Measurements from ENCODE around the gene RHOBTB3.

The RHOBTB3 gene

GRCh38 chr5:95731571-95732554, 727 bp downstream of the RHOBTB3 start:
- H3K9me3 ChIP-seq (ENCODE audit: control insufficient read depth in 5 of 5, low read length in 5 of 5): no peaks in the 10 kb centered on the region
- peak overlapping the region; percentile 86 to 98 (median 95) for H3K4me3 ChIP-seq (ENCODE audit: low read depth in 1 of 5, low read length in 5 of 5)
- H3K36me3 ChIP-seq (ENCODE audit: control insufficient read depth in 5 of 5, insufficient read depth in 5 of 5, low read length in 5 of 5): peaks cover 0 to 2% (median 0%) of the 10 kb centered on the region in 5 donors
- peaks cover 2 to 67% (median 62%) of the 10 kb centered on the region in 5 donors for H3K4me1 ChIP-seq (ENCODE audit: control insufficient read depth in 5 of 5, insufficient read depth in 5 of 5, low read length in 5 of 5)
- H3K27ac ChIP-seq (ENCODE audit: low read depth, low read length): peak overlapping the region; percentile 96
- H3K27me3 ChIP-seq (ENCODE audit: control insufficient read depth in 5 of 5, insufficient read depth in 4 of 5, low read length in 5 of 5): no peaks in the 10 kb centered on the region
- peak overlapping the region; percentile 65 to 95 (median 77) for H3K9ac ChIP-seq (ENCODE audit: low read length in 5 of 5)

GRCh38 chr5:95733107-95733665, 2.0 kb downstream of the RHOBTB3 start:
- peak overlapping the region; percentile 96 for H3K27ac ChIP-seq (ENCODE audit: low read depth, low read length)
- no peaks in the 10 kb centered on the region for H3K9me3 ChIP-seq (ENCODE audit: control insufficient read depth in 5 of 5, low read length in 5 of 5)
- peaks cover 0 to 10% (median 6%) of the 10 kb centered on the region in 5 donors for H3K36me3 ChIP-seq (ENCODE audit: control insufficient read depth in 5 of 5, insufficient read depth in 5 of 5, low read length in 5 of 5)
- H3K27me3 ChIP-seq (ENCODE audit: control insufficient read depth in 5 of 5, insufficient read depth in 4 of 5, low read length in 5 of 5): no peaks in the 10 kb centered on the region
- H3K9ac ChIP-seq (ENCODE audit: low read length in 5 of 5): peak overlapping the region; percentile 44 to 95 (median 70)
- H3K4me1 ChIP-seq (ENCODE audit: control insufficient read depth in 5 of 5, insufficient read depth in 5 of 5, low read length in 5 of 5): peaks cover 0 to 64% (median 58%) of the 10 kb centered on the region in 5 donors
- peak overlapping the region; percentile 86 to 98 (median 95) for H3K4me3 ChIP-seq (ENCODE audit: low read depth in 1 of 5, low read length in 5 of 5)

- peak overlapping the region; percentile 96 for H3K27ac ChIP-seq (ENCODE audit: low read depth, low read length)
- peak overlapping the region; percentile 86 to 98 (median 95) for H3K4me3 ChIP-seq (ENCODE audit: low read depth in 1 of 5, low read length in 5 of 5)
- H3K4me1 ChIP-seq (ENCODE audit: control insufficient read depth in 5 of 5, insufficient read depth in 5 of 5, low read length in 5 of 5): peaks cover 0 to 61% (median 54%) of the 10 kb centered on the region in 5 donors
- H3K27me3 ChIP-seq (ENCODE audit: control insufficient read depth in 5 of 5, insufficient read depth in 4 of 5, low read length in 5 of 5): no peaks in the 10 kb centered on the region
- peak overlapping the region in 4 of 5 donors; percentile 44 to 95 (median 66) for H3K9ac ChIP-seq (ENCODE audit: low read length in 5 of 5)
- H3K9me3 ChIP-seq (ENCODE audit: control insufficient read depth in 5 of 5, low read length in 5 of 5): no peaks in the 10 kb centered on the region
- H3K36me3 ChIP-seq (ENCODE audit: control insufficient read depth in 5 of 5, insufficient read depth in 5 of 5, low read length in 5 of 5): peaks cover 3 to 18% (median 14%) of the 10 kb centered on the region in 5 donors
These were observed 3.1 kb downstream of the RHOBTB3 start for GRCh38 chr5:95734187-95734586.

- peak overlapping the region in 3 of 5 donors; percentile 23 to 95 (median 78) for H3K9ac ChIP-seq (ENCODE audit: low read length in 5 of 5)
- no peaks in the 10 kb centered on the region for H3K9me3 ChIP-seq (ENCODE audit: control insufficient read depth in 5 of 5, low read length in 5 of 5)
- peaks cover 0 to 57% (median 52%) of the 10 kb centered on the region in 5 donors for H3K4me1 ChIP-seq (ENCODE audit: control insufficient read depth in 5 of 5, insufficient read depth in 5 of 5, low read length in 5 of 5)
- H3K4me3 ChIP-seq (ENCODE audit: low read depth in 1 of 5, low read length in 5 of 5): peak overlapping the region in 4 of 5 donors; percentile 6 to 98 (median 72)
- H3K27ac ChIP-seq (ENCODE audit: low read depth, low read length): peak overlapping the region; percentile 96
- H3K36me3 ChIP-seq (ENCODE audit: control insufficient read depth in 5 of 5, insufficient read depth in 5 of 5, low read length in 5 of 5): peaks cover 3 to 21% (median 19%) of the 10 kb centered on the region in 5 donors
- H3K27me3 ChIP-seq (ENCODE audit: control insufficient read depth in 5 of 5, insufficient read depth in 4 of 5, low read length in 5 of 5): no peaks in the 10 kb centered on the region
These were observed 3.8 kb downstream of the RHOBTB3 start for GRCh38 chr5:95734906-95735305.

GRCh38 chr5:95735406-95735805, 4.3 kb downstream of the RHOBTB3 start:
- H3K4me3 ChIP-seq (ENCODE audit: low read depth in 1 of 5, low read length in 5 of 5): peak overlapping the region in 2 of 5 donors; percentile 48 to 98
- H3K9me3 ChIP-seq (ENCODE audit: control insufficient read depth in 5 of 5, low read length in 5 of 5): no peaks in the 10 kb centered on the region
- peaks cover 3 to 23% (median 22%) of the 10 kb centered on the region in 5 donors for H3K36me3 ChIP-seq (ENCODE audit: control insufficient read depth in 5 of 5, insufficient read depth in 5 of 5, low read length in 5 of 5)
- H3K27ac ChIP-seq (ENCODE audit: low read depth, low read length): peak overlapping the region; percentile 96
- H3K4me1 ChIP-seq (ENCODE audit: control insufficient read depth in 5 of 5, insufficient read depth in 5 of 5, low read length in 5 of 5): peaks cover 0 to 52% (median 47%) of the 10 kb centered on the region in 5 donors
- peak overlapping the region in 3 of 5 donors; percentile 23 to 78 (median 65) for H3K9ac ChIP-seq (ENCODE audit: low read length in 5 of 5)
- H3K27me3 ChIP-seq (ENCODE audit: control insufficient read depth in 5 of 5, insufficient read depth in 4 of 5, low read length in 5 of 5): no peaks in the 10 kb centered on the region

GRCh38 chr5:95738072-95738471, 6.9 kb downstream of the RHOBTB3 start:
- peak overlapping the region in 1 of 5 donors; percentile 16 for H3K9ac ChIP-seq (ENCODE audit: low read length in 5 of 5)
- H3K9me3 ChIP-seq (ENCODE audit: control insufficient read depth in 5 of 5, low read length in 5 of 5): no peaks in the 10 kb centered on the region
- H3K27me3 ChIP-seq (ENCODE audit: control insufficient read depth in 5 of 5, insufficient read depth in 4 of 5, low read length in 5 of 5): no peaks in the 10 kb centered on the region
- no peak overlapping the region for H3K27ac ChIP-seq (ENCODE audit: low read depth, low read length)
- H3K4me3 ChIP-seq (ENCODE audit: low read depth in 1 of 5, low read length in 5 of 5): no peak overlapping the region
- peaks cover 0 to 51% (median 35%) of the 10 kb centered on the region in 5 donors for H3K4me1 ChIP-seq (ENCODE audit: control insufficient read depth in 5 of 5, insufficient read depth in 5 of 5, low read length in 5 of 5)
- H3K36me3 ChIP-seq (ENCODE audit: control insufficient read depth in 5 of 5, insufficient read depth in 5 of 5, low read length in 5 of 5): peaks cover 3 to 26% (median 22%) of the 10 kb centered on the region in 5 donors

GRCh38 chr5:95738834-95739233, 7.7 kb downstream of the RHOBTB3 start:
- Histone ChIP-seq H3K4me3 (ENCODE audit: low read depth in 1 of 5, low read length in 5 of 5) (no peak overlapping the region), H3K36me3 (ENCODE audit: control insufficient read depth in 5 of 5, insufficient read depth in 5 of 5, low read length in 5 of 5) (peaks cover 3 to 26% (median 22%) of the 10 kb centered on the region in 5 donors), H3K27me3 (ENCODE audit: control insufficient read depth in 5 of 5, insufficient read depth in 4 of 5, low read length in 5 of 5) (no peaks in the 10 kb centered on the region), H3K9ac (ENCODE audit: low read length in 5 of 5) (no peak overlapping the region), H3K27ac (ENCODE audit: low read depth, low read length) (no peak overlapping the region), H3K4me1 (ENCODE audit: control insufficient read depth in 5 of 5, insufficient read depth in 5 of 5, low read length in 5 of 5) (peaks cover 3 to 52% (median 36%) of the 10 kb centered on the region in 5 donors), H3K9me3 (ENCODE audit: control insufficient read depth in 5 of 5, low read length in 5 of 5) (no peaks in the 10 kb centered on the region)

- H3K27me3 ChIP-seq (ENCODE audit: control insufficient read depth in 5 of 5, insufficient read depth in 4 of 5, low read length in 5 of 5): no peaks in the 10 kb centered on the region
- H3K36me3 ChIP-seq (ENCODE audit: control insufficient read depth in 5 of 5, insufficient read depth in 5 of 5, low read length in 5 of 5): peaks cover 3 to 31% (median 22%) of the 10 kb centered on the region in 5 donors
These were observed 8.7 kb downstream of the RHOBTB3 start for GRCh38 chr5:95739857-95740256.

GRCh38 chr5:95741458-95741857, 10.3 kb downstream of the RHOBTB3 start:
- no peak overlapping the region for H3K4me3 ChIP-seq (ENCODE audit: low read depth in 1 of 5, low read length in 5 of 5)
- H3K9me3 ChIP-seq (ENCODE audit: control insufficient read depth in 5 of 5, low read length in 5 of 5): no peaks in the 10 kb centered on the region
- no peak overlapping the region for H3K9ac ChIP-seq (ENCODE audit: low read length in 5 of 5)
- H3K36me3 ChIP-seq (ENCODE audit: control insufficient read depth in 5 of 5, insufficient read depth in 5 of 5, low read length in 5 of 5): peaks cover 3 to 46% (median 30%) of the 10 kb centered on the region in 5 donors
- no peaks in the 10 kb centered on the region for H3K27me3 ChIP-seq (ENCODE audit: control insufficient read depth in 5 of 5, insufficient read depth in 4 of 5, low read length in 5 of 5)
- peaks cover 3 to 47% (median 20%) of the 10 kb centered on the region in 5 donors for H3K4me1 ChIP-seq (ENCODE audit: control insufficient read depth in 5 of 5, insufficient read depth in 5 of 5, low read length in 5 of 5)
- no peak overlapping the region for H3K27ac ChIP-seq (ENCODE audit: low read depth, low read length)

More at GRCh38 chr5:95739857-95740256, 8.7 kb downstream of the RHOBTB3 start:
- Histone ChIP-seq H3K9ac (ENCODE audit: low read length in 5 of 5) (no peak overlapping the region), H3K27ac (ENCODE audit: low read depth, low read length) (peak overlapping the region; percentile 35), H3K9me3 (ENCODE audit: control insufficient read depth in 5 of 5, low read length in 5 of 5) (no peaks in the 10 kb centered on the region), H3K4me1 (ENCODE audit: control insufficient read depth in 5 of 5, insufficient read depth in 5 of 5, low read length in 5 of 5) (peaks cover 3 to 50% (median 32%) of the 10 kb centered on the region in 5 donors), H3K4me3 (ENCODE audit: low read depth in 1 of 5, low read length in 5 of 5) (no peak overlapping the region)
